ENCODE results near the gene LPAR2. TPM values are rescaled to one million over a fixed set of nuclear protein-coding genes. Genes with fewer than 3 reads are reported as not detected.
"Not testable (repeated sequence)": the region's sequence is repeated elsewhere in the genome, so short reads cannot be mapped to it uniquely, and the experiment has no call there.

LPAR2 gene
- total and polyA plus RNA-seq, 2 experiments from 2014 or later = 39.4 to 63.1 TPM

DNA sequence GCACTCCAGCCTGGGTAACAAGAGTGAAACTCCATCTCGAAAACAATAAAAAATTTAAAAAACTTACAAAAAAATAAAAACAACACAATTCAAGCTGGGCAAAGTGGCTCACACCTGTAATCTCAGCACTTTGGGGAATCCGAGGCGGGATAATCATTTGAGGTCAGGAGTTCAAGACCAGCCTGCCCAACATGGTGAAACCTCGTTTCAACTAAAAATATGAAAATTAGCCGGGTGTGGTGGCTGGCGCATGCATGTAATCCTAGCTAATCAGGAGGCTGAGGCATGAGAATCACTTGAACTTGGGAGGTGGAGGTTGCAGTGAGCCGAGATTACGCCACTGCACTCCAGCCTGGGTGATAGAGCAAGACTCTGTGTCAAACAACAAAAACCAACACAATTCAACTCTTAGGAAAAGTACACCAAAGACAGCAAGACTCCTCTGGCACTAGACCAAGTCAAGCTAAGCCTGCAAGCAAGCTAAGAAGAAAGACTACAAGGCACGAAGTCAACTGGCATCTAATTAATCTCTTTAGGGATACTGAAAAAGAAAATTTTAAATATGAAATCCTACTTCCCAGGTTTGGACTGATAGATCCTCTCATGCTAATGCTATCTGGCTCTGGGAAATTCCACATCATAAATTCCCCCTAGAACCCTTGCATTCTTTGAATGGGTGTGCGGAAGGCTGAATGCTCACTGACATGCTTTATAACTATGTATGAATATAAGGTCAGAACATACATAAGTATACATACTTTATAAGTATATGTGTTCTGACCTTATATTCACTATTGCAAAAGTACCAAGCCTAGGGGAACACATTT is 17.4 kb downstream of the LPAR2 start:
- Histone ChIP-seq H3K36me3 (ENCODE audit: insufficient read depth) (no peaks in the 10 kb centered on the region), H3K4me2 (no peak overlapping the region), H3F3A (replicated peaks; ENCODE audit: low read depth) (no peaks in the 10 kb centered on the region), H3K27me3 (ENCODE audit: insufficient read depth) (no peaks in the 10 kb centered on the region), H3K4me3 (no peak overlapping the region), H4K20me1 (replicated peaks; ENCODE audit: insufficient read depth) (no peaks in the 10 kb centered on the region), H3K4me1 (ENCODE audit: insufficient read depth) (no peaks in the 10 kb centered on the region), H2AFZ (no peak overlapping the region), H3K9me2 (ENCODE audit: insufficient read depth) (no peaks in the 10 kb centered on the region), H3K79me2 (replicated peaks; ENCODE audit: insufficient read depth) (no peaks in the 10 kb centered on the region), H3K27ac (ENCODE audit: low read depth) (no peak overlapping the region)
- Mint-ChIP-seq H3K4me3 (no peak overlapping the region), H3K27ac (no peak overlapping the region), H3K9me3 (no peaks in the 10 kb centered on the region), H3K4me1 (peaks cover 4% of the 10 kb centered on the region; the same call in 2 of the 3 replicates), H3K36me3 (ENCODE audit: low read depth) (no peaks in the 10 kb centered on the region), H3K27me3 (ENCODE audit: insufficient read depth, low read depth, poor library complexity) (peaks cover 8% of the 10 kb centered on the region)
- DNase-seq (ENCODE audit: low spot score) (no peak), ATAC-seq (no peak)
- TF ChIP-seq, protein P1, sequence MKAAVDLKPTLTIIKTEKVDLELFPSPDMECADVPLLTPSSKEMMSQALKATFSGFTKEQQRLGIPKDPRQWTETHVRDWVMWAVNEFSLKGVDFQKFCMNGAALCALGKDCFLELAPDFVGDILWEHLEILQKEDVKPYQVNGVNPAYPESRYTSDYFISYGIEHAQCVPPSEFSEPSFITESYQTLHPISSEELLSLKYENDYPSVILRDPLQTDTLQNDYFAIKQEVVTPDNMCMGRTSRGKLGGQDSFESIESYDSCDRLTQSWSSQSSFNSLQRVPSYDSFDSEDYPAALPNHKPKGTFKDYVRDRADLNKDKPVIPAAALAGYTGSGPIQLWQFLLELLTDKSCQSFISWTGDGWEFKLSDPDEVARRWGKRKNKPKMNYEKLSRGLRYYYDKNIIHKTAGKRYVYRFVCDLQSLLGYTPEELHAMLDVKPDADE (IDR thresholded peaks at IDR 0.05) = no peak
- TF ChIP-seq ZNF114 (CRISPR knock-in tag; IDR thresholded peaks at IDR 0.05) (no peak), POLR2AphosphoS5 (IDR thresholded peaks at IDR 0.05; ENCODE audit: low read depth) (no peak), EZH2phosphoT487 (IDR thresholded peaks at IDR 0.05; ENCODE audit: unreplicated experiment) (no peak), EZH2 (IDR thresholded peaks at IDR 0.05; ENCODE audit: low read depth, unreplicated experiment) (no peak), NANOG (IDR thresholded peaks at IDR 0.05; ENCODE audit: borderline replicate concordance) (no peak), STAT1 (IDR thresholded peaks at IDR 0.05; ENCODE audit: unreplicated experiment) (no peak), CREB1 (CRISPR knock-in tag; IDR thresholded peaks at IDR 0.05; ENCODE audit: low read depth) (no peak), JUNB (IDR thresholded peaks at IDR 0.05; ENCODE audit: unreplicated experiment) (no peak)
- TF ChIP-seq, protein P2, sequence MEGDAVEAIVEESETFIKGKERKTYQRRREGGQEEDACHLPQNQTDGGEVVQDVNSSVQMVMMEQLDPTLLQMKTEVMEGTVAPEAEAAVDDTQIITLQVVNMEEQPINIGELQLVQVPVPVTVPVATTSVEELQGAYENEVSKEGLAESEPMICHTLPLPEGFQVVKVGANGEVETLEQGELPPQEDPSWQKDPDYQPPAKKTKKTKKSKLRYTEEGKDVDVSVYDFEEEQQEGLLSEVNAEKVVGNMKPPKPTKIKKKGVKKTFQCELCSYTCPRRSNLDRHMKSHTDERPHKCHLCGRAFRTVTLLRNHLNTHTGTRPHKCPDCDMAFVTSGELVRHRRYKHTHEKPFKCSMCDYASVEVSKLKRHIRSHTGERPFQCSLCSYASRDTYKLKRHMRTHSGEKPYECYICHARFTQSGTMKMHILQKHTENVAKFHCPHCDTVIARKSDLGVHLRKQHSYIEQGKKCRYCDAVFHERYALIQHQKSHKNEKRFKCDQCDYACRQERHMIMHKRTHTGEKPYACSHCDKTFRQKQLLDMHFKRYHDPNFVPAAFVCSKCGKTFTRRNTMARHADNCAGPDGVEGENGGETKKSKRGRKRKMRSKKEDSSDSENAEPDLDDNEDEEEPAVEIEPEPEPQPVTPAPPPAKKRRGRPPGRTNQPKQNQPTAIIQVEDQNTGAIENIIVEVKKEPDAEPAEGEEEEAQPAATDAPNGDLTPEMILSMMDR (conservative IDR thresholded peaks at IDR 0.05; ENCODE audit: low read depth in 2 of 2) = no peak
- TF ChIP-seq, protein P3, sequence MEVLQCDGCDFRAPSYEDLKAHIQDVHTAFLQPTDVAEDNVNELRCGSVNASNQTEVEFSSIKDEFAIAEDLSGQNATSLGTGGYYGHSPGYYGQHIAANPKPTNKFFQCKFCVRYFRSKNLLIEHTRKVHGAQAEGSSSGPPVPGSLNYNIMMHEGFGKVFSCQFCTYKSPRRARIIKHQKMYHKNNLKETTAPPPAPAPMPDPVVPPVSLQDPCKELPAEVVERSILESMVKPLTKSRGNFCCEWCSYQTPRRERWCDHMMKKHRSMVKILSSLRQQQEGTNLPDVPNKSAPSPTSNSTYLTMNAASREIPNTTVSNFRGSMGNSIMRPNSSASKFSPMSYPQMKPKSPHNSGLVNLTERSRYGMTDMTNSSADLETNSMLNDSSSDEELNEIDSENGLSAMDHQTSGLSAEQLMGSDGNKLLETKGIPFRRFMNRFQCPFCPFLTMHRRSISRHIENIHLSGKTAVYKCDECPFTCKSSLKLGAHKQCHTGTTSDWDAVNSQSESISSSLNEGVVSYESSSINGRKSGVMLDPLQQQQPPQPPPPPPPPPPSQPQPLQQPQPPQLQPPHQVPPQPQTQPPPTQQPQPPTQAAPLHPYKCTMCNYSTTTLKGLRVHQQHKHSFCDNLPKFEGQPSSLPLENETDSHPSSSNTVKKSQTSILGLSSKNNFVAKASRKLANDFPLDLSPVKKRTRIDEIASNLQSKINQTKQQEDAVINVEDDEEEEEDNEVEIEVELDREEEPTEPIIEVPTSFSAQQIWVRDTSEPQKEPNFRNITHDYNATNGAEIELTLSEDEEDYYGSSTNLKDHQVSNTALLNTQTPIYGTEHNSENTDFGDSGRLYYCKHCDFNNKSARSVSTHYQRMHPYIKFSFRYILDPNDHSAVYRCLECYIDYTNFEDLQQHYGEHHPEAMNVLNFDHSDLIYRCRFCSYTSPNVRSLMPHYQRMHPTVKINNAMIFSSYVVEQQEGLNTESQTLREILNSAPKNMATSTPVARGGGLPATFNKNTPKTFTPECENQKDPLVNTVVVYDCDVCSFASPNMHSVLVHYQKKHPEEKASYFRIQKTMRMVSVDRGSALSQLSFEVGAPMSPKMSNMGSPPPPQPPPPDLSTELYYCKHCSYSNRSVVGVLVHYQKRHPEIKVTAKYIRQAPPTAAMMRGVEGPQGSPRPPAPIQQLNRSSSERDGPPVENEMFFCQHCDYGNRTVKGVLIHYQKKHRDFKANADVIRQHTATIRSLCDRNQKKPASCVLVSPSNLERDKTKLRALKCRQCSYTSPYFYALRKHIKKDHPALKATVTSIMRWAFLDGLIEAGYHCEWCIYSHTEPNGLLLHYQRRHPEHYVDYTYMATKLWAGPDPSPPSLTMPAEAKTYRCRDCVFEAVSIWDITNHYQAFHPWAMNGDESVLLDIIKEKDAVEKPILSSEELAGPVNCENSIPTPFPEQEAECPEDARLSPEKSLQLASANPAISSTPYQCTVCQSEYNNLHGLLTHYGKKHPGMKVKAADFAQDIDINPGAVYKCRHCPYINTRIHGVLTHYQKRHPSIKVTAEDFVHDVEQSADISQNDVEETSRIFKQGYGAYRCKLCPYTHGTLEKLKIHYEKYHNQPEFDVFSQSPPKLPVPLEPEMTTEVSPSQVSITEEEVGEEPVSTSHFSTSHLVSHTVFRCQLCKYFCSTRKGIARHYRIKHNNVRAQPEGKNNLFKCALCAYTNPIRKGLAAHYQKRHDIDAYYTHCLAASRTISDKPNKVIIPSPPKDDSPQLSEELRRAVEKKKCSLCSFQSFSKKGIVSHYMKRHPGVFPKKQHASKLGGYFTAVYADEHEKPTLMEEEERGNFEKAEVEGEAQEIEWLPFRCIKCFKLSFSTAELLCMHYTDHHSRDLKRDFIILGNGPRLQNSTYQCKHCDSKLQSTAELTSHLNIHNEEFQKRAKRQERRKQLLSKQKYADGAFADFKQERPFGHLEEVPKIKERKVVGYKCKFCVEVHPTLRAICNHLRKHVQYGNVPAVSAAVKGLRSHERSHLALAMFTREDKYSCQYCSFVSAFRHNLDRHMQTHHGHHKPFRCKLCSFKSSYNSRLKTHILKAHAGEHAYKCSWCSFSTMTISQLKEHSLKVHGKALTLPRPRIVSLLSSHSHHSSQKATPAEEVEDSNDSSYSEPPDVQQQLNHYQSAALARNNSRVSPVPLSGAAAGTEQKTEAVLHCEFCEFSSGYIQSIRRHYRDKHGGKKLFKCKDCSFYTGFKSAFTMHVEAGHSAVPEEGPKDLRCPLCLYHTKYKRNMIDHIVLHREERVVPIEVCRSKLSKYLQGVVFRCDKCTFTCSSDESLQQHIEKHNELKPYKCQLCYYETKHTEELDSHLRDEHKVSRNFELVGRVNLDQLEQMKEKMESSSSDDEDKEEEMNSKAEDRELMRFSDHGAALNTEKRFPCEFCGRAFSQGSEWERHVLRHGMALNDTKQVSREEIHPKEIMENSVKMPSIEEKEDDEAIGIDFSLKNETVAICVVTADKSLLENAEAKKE (CRISPR knock-in tag; IDR thresholded peaks at IDR 0.05) = no peak

DNA sequence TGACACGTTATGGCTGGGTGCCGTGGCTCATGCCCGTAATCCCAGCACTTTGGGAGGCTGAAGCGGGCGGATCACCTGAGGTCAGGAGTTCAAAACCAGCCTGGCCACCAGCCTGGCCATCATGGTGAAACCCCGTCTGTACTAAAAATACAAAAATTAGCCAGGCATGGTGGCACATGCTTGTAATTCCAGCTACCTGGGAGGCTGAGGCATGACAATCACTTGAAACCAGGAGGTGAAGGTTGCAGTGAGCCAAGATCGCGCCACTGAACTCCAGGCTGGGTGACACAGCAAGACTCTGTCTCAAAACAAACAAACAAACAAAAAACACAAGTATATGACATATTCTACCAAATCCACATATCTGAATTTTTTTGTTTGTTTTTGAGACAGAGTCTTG is 21.3 kb downstream of the LPAR2 start:
- peaks cover 18% of the 10 kb centered on the region for H3K4me1 Mint-ChIP-seq
- not testable (repeated sequence) for H3K4me2 ChIP-seq; H3K9me2 ChIP-seq (ENCODE audit: insufficient read depth); H3K4me3 ChIP-seq; H3K9me3 Mint-ChIP-seq; H3K79me2 ChIP-seq (replicated peaks; ENCODE audit: insufficient read depth); H3K27ac ChIP-seq (ENCODE audit: low read depth); H3K4me3 Mint-ChIP-seq; DNase-seq (ENCODE audit: low spot score); H3K27ac Mint-ChIP-seq; H3K27me3 ChIP-seq (ENCODE audit: insufficient read depth); H2AFZ ChIP-seq; H4K20me1 ChIP-seq (replicated peaks; ENCODE audit: insufficient read depth); H3K27me3 Mint-ChIP-seq (ENCODE audit: insufficient read depth, low read depth, poor library complexity); H3F3A ChIP-seq (replicated peaks; ENCODE audit: low read depth); ATAC-seq; H3K36me3 Mint-ChIP-seq (ENCODE audit: low read depth); H3K36me3 ChIP-seq (ENCODE audit: insufficient read depth)
- peaks cover 16% of the 10 kb centered on the region; the same call in 1 of the 2 replicates for H3K4me1 ChIP-seq (ENCODE audit: insufficient read depth)

All from GM23338 (cell line).